ENCODE data around the gene PTPRT.

Gene PTPRT

DNA sequence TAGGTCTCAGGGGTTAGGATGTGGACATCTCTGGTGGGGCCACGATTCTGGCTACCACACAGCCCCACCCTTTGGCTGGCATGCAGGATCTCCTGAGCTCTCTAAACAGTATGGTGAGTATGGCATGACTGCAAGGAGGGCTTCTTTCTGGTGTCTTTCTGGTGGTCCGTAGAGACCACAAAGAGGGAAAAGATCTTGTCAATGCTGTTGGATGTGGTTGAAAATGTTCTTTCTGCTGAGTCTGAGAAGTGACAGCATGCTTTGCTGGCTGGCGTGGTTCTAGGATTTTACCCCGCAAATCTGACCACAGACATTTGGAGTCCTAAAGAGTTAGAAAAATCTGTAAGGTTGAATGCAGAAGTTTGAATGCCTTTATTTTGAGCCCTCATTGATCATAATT is 1096.7 kb downstream of the PTPRT start:
- DNase-seq, result no peak

GRCh38 chr20:42085366-42085765 is 1104.3 kb downstream of the PTPRT start:
- no peak for DNase-seq

- DNase-seq, result no peak
These were observed 1106.4 kb downstream of the PTPRT start for GRCh38 chr20:42083280-42083679.

DNA sequence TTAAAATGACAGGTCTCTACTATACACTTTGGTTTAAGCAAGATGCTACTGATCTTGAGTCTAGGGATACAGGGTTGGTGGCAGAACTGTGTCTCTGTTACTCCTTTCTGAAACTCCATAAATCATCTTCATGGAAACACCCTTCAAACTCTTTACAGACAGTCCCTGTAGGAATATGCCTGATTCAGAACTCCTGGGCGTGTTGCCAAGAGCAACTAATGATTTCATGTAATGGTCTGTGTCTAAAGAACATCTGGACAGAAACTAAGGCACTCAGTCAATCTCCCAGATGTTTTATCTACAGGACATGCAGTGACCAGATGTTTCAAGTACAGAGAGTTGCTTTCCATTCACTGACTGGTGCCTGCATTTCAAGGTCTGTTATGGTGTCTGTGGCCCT is 1107.1 kb downstream of the PTPRT start:
- no peak for DNase-seq

- no peak for DNase-seq
These were observed 1108.8 kb downstream of the PTPRT start for GRCh38 chr20:42080956-42081355.

- DNase-seq, result no peak
These were observed 1114.8 kb downstream of the PTPRT start for GRCh38 chr20:42074944-42075343.

GRCh38 chr20:42067596-42067995 is 1122.1 kb downstream of the PTPRT start:
- no peak for DNase-seq

GRCh38 chr20:42067174-42067573 is 1122.5 kb downstream of the PTPRT start:
- no peak for DNase-seq

DNA sequence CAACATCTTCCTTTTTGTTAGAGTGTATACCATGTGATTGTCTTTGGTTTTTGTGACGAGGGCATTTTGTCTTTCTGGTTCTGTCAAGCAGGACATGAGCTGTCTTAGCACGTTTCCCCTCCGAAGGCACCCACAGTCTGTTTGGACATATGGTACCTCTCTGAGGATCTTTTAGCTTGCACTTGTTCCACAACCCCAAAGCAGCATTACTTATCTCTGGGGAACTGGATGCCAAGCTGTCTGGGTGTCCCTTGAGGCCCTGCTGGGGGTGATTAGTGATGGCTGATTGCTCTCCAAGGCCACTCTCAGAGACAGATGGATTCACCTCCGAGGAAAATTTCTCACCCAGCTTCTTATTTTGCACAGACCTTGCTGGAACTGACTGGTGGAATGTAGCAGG is 1126.6 kb downstream of the PTPRT start:
- no peak for DNase-seq

- DNase-seq, result no peak
These were observed 1136.4 kb downstream of the PTPRT start for GRCh38 chr20:42053350-42053749.

DNA sequence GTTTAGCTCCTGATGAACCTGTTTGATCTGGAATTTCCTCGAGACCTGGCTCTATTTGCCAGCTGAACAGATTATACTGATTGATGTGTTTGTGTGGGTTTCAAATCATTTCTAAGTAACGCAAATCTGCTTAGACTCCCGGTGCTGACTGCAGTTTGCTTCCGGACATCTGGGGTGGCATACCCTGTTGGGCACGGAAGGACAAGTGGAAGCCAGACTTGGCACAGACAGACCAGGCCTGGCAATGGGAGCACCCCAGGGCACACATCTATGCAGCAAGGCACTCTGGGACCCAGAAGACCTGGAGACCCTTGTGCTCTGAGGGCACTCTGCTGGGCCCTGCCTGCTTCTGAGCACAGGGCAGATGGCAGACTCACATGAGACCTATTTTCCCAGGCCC is 1137.8 kb downstream of the PTPRT start:
- DNase-seq, result no peak

GRCh38 chr20:42046371-42047085 is 1143.2 kb downstream of the PTPRT start:
- no peak for DNase-seq

- no peak for DNase-seq
These were observed 1145.8 kb downstream of the PTPRT start for GRCh38 chr20:42043921-42044320.

- DNase-seq, result no peak
These were observed 1148.6 kb downstream of the PTPRT start for GRCh38 chr20:42041000-42041565.

GRCh38 chr20:42027746-42028268 is 1161.9 kb downstream of the PTPRT start:
- no peak for DNase-seq

DNA sequence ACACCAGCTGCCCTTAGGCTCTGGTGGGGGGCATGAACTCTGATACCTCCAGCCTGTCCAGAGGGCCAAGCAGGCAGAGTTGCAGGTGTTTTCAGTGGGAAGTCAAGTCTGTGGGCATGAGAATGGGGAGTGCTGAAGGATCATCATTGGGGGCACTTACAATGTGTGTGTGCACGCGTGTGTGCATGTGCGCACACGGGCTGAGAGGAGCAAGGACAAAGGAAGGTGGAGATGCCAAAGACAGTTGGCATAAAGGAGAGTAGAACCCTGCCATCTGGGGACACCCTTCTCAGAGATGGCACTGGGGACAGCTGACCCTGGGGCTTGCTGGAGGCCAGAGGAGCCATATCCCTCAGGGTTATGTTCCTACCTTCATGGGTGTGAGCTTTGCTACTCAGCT is 1163.1 kb downstream of the PTPRT start:
- DNase-seq, result no peak

GRCh38 chr20:42024653-42025052 is 1165.1 kb downstream of the PTPRT start:
- no peak for DNase-seq

All from CD4-positive, alpha-beta T cell treated with Interleukin-4 for 4 hours (primary cell).